Stimulated activated CD8-positive, alpha-beta memory T cell treated with anti-CD3 and anti-CD28 coated beads, Interleukin-4, amount 100 ng/mL, for 1 hour (primary cell): ENCODE data around the gene PRDM4.
"Not testable (repeated sequence)": the region's sequence is repeated elsewhere in the genome, so short reads cannot be mapped to it uniquely, and the experiment has no call there.

Source experiments
- DNase-seq, 2 donors: peaks; one replicate each; pipeline ENCODE4 v3.0.0-alpha.2; 2020; ENCODE audit warnings: low read depth in 2 of 2, low spot score in 1 of 2

Gene PRDM4

DNA sequence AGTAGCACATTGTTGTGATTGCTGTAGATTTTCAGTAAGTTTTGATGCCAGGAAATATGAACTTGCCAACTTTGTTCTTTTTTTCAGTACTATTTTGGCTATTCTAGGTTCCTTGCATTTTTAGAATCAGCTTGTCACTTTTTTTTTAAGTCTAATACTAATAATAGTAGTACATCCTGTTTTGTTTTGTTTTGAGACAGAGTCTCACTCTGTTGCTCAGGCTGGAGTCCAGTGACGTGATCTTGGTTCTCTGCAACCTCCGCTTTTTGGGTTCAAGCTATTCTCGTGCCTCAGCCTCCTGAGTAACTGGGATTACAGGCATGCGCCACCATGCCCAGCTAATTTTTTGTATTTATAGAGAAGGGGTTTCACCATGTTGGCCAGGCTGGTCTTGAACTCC lies 58.8 kb downstream of the PRDM4 start:
- no peak for DNase-seq

DNA sequence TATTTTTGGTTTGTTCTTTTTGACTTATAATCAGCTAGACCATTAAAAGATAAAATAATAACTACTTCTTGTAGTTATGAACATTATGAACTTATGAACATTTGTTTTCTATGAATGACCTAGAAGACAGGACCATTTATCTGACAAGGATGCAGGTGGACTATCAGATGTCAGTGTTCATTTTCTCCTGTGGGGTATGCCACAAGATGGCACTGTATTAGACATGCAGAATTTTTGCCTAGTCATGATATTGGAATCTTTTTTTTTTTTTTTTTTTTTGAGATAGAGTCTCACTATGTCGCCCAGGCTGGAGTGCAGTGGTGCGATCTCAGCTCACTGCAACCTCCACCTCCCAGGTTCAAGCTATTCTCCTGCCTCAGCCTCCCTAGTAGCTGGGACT lies 65.2 kb downstream of the PRDM4 start:
- not testable (repeated sequence) for DNase-seq

GRCh38 chr12:107685360-107686248 lies 75.3 kb downstream of the PRDM4 start, which contains the start of gene PWP1:
Gene PWP1 (plus strand): TSS chr12:107685799. CDS start chr12:107685900, 101 bp downstream.
- peak; percentile 89 to 90 for DNase-seq

GRCh38 chr12:107684990-107685359 lies 76.0 kb downstream of the PRDM4 start:
- DNase-seq = no peak

GRCh38 chr12:107684029-107684795 lies 76.7 kb downstream of the PRDM4 start:
- no peak for DNase-seq
